ENCODE measurements around the gene SDK2.

SDK2 gene

GRCh38 chr17:73560661-73561060 is 83.6 kb downstream of the SDK2 start:
- H3K4me1 ChIP-seq (ENCODE audit: control insufficient read depth, insufficient read depth, low read length), result no peaks in the 10 kb centered on the region
- POLR2A ChIA-PET, result no interaction called here
- no peak for TF ChIP-seq ZBTB21 (tag by site-specific recombination; IDR thresholded peaks at IDR 0.05)
- no peak for TF ChIP-seq GFI1B (tag by site-specific recombination; IDR thresholded peaks at IDR 0.05)
- no peak for TF ChIP-seq ZNF776 (tag by site-specific recombination; IDR thresholded peaks at IDR 0.05; ENCODE audit: borderline replicate concordance)
- TF ChIP-seq ZNF768 (tag by site-specific recombination; IDR thresholded peaks at IDR 0.05), result no peak
- no peak for TF ChIP-seq ZNF248 (tag by site-specific recombination; IDR thresholded peaks at IDR 0.05)
- TF ChIP-seq ZNF140 (tag by site-specific recombination; IDR thresholded peaks at IDR 0.05), result no peak
- TF ChIP-seq ZNF707 (tag by site-specific recombination; IDR thresholded peaks at IDR 0.05), result no peak
- TF ChIP-seq ZNF555 (tag by site-specific recombination; conservative IDR thresholded peaks at IDR 0.05), result no peak
- H3K27ac ChIP-seq (ENCODE audit: extremely low read depth, low read depth, low read length), result no peak overlapping the region
- H3K9me3 ChIP-seq (ENCODE audit: control insufficient read depth, insufficient read depth, low read depth, low read length), result no peaks in the 10 kb centered on the region
- CTCF ChIA-PET, result interaction anchor here (0.6 to 1.5 kb wide), 2 partner anchors 21 to 25 kb away, joined by 4 read pairs; no protein-coding TSS in a partner anchor
- H3K36me3 ChIP-seq (ENCODE audit: control insufficient read depth in 2 of 2, insufficient read depth in 1 of 2, low read length in 2 of 2), result no peaks in the 10 kb centered on the region
- no peak overlapping the region for H3K4me3 ChIP-seq (ENCODE audit: low read depth, low read length)

- no peaks in the 10 kb centered on the region for H3K4me1 ChIP-seq (ENCODE audit: control insufficient read depth, insufficient read depth, low read length)
- ChIA-PET CTCF (interaction anchor here (1.5 kb wide), 1 partner anchor 26 kb away, joined by 4 read pairs; no protein-coding TSS in a partner anchor), POLR2A (no interaction called here)
- no peaks in the 10 kb centered on the region for H3K9me3 ChIP-seq (ENCODE audit: control insufficient read depth, insufficient read depth, low read depth, low read length)
- H3K4me3 ChIP-seq (ENCODE audit: low read depth, low read length), result no peak overlapping the region
- H3K27ac ChIP-seq (ENCODE audit: extremely low read depth, low read depth, low read length), result no peak overlapping the region
- TF ChIP-seq ZNF571 (tag by site-specific recombination; IDR thresholded peaks at IDR 0.05) (no peak), AEBP2 (tag by site-specific recombination; IDR thresholded peaks at IDR 0.05; ENCODE audit: borderline replicate concordance) (no peak), MEIS1 (CRISPR knock-in tag; IDR thresholded peaks at IDR 0.05; ENCODE audit: borderline replicate concordance) (no peak), OVOL3 (tag by site-specific recombination; IDR thresholded peaks at IDR 0.05) (no peak), ZNF148 (tag by site-specific recombination; IDR thresholded peaks at IDR 0.05; ENCODE audit: borderline replicate concordance) (no peak), ZNF24 (tag by site-specific recombination; IDR thresholded peaks at IDR 0.05) (no peak), ZNF26 (tag by site-specific recombination; IDR thresholded peaks at IDR 0.05) (no peak), ZNF561 (tag by site-specific recombination; IDR thresholded peaks at IDR 0.05; ENCODE audit: borderline replicate concordance) (no peak)
- H3K36me3 ChIP-seq (ENCODE audit: control insufficient read depth in 2 of 2, insufficient read depth in 1 of 2, low read length in 2 of 2), result no peaks in the 10 kb centered on the region
These were observed 84.7 kb downstream of the SDK2 start for GRCh38 chr17:73559532-73559931.

GRCh38 chr17:73555199-73555960 is 88.9 kb downstream of the SDK2 start:
- POLR2A ChIA-PET, result no interaction called here
- no peaks in the 10 kb centered on the region for H3K4me1 ChIP-seq (ENCODE audit: control insufficient read depth, insufficient read depth, low read length)
- H3K36me3 ChIP-seq (ENCODE audit: control insufficient read depth in 2 of 2, insufficient read depth in 1 of 2, low read length in 2 of 2), result no peaks in the 10 kb centered on the region
- CTCF ChIA-PET, result interaction anchor here (0.6 to 1.4 kb wide), 6 partner anchors 14 to 375 kb away, joined by 3 to 4 read pairs (median 3); no protein-coding TSS in a partner anchor
- no peak overlapping the region for H3K27ac ChIP-seq (ENCODE audit: extremely low read depth, low read depth, low read length)
- no peak overlapping the region for H3K4me3 ChIP-seq (ENCODE audit: low read depth, low read length)
- H3K9me3 ChIP-seq (ENCODE audit: control insufficient read depth, insufficient read depth, low read depth, low read length), result no peaks in the 10 kb centered on the region
- TF ChIP-seq ZNF623 (tag by site-specific recombination; IDR thresholded peaks at IDR 0.05), result no peak
- TF ChIP-seq ZNF18 (tag by site-specific recombination; IDR thresholded peaks at IDR 0.05), result no peak
- no peak for TF ChIP-seq MZF1 (tag by site-specific recombination; IDR thresholded peaks at IDR 0.05; ENCODE audit: borderline replicate concordance)
- no peak for TF ChIP-seq ZNF433 (tag by site-specific recombination; IDR thresholded peaks at IDR 0.05; ENCODE audit: low read depth)
- TF ChIP-seq KLF17 (tag by site-specific recombination; IDR thresholded peaks at IDR 0.05), result no peak
- TF ChIP-seq ZNF596 (tag by site-specific recombination; IDR thresholded peaks at IDR 0.05), result no peak
- no peak for TF ChIP-seq ZNF610 (tag by site-specific recombination; IDR thresholded peaks at IDR 0.05; ENCODE audit: borderline replicate concordance)
